Left cardiac atrium (tissue), 4 donors: Measurements from ENCODE around the gene SOCS2. TPM values are rescaled to one million over a fixed set of nuclear protein-coding genes. Genes with fewer than 3 reads are reported as not detected.
A peak's percentile ranks its signal among the peaks of the same experiment; 100 is the strongest.

Experiments used
- ATAC-seq, 2 donors: fragments of 200-7000 bp; cut with Tn5 transposase; one replicate each; pipeline ENCODE4 v1.9.1; 2020; ENCODE audit warnings: mild to moderate bottlenecking in 2 of 2, moderate library complexity in 2 of 2
- DNase-seq: peaks from one replicate; pipeline ENCODE4 v3.0.0-alpha.2; 2020
- intact Hi-C, 2 donors: fragments of 100-400 bp; cut with DNase I; formaldehyde crosslinking; loops; one replicate each; pipeline versions ENCODE4 v1.14.1 to v1.15.1; 2022 to 2023
- total RNA-seq, 2 donors: library from RNA; stranded (reverse); fragmentation: NEBNext Ultra II Directional; extraction: Animal tissue kit (Norgen Biotek cat#: 25700); gene quantifications; one replicate each; pipeline ENCODE4 v1.2.1, GENCODE V29; 2021
- donor health status: DM: no; HTN: yes; CAD: no.
- donor health status: DM: no; HTN: yes; CAD: no; lungs with severe emphysema.
- donor health status: DM: yes; HTN: yes; CAD: no.
- donor health status: Dilated cardiomyopathy.

The SOCS2 gene
- total RNA-seq, 2 donors from 2014 or later = 12.0 to 18.4 TPM

GRCh38 chr12:93563807-93564538 lies 8.5 kb upstream of the SOCS2 start:
- intact Hi-C loops = no loop called here
- ATAC-seq = no peak
- no peak for DNase-seq

- DNase-seq (no peak), ATAC-seq (no peak)
- intact Hi-C loops = loop anchor here (5.0 kb wide), 4 partner anchors 63 to 537 kb away; no protein-coding TSS in a partner anchor
These were observed 6.7 kb upstream of the SOCS2 start for GRCh38 chr12:93565760-93566159.

GRCh38 chr12:93567174-93567573 lies 5.3 kb upstream of the SOCS2 start:
- intact Hi-C loops = loop anchor here (5.0 kb wide), 4 partner anchors 65 to 535 kb away; no protein-coding TSS in a partner anchor
- DNase-seq = no peak
- no peak for ATAC-seq

GRCh38 chr12:93568091-93568490 lies 4.4 kb upstream of the SOCS2 start:
- ATAC-seq (no peak), DNase-seq (no peak)
- intact Hi-C loops = loop anchor here (2.0 to 5.0 kb wide), 5 partner anchors 66 to 534 kb away; no protein-coding TSS in a partner anchor

- intact Hi-C loops = loop anchor here (1.0 to 5.0 kb wide), 6 partner anchors 67 to 533 kb away; no protein-coding TSS in a partner anchor
- ATAC-seq (no peak), DNase-seq (no peak)
These were observed 3.2 kb upstream of the SOCS2 start for GRCh38 chr12:93569301-93569655.

- peak; percentile 89 for DNase-seq
- ATAC-seq = peak; percentile 73 to 83
- intact Hi-C loops = loop anchor here (1.0 to 10.0 kb wide), 9 partner anchors 68 to 532 kb away; partner anchors contain the start of gene CRADD (in 2 of the 2)
These were observed 2.6 kb upstream of the SOCS2 start for GRCh38 chr12:93569656-93570551.

GRCh38 chr12:93570552-93571364 lies 1.7 kb upstream of the SOCS2 start:
- ATAC-seq (peak; percentile 86 to 90), DNase-seq (peak; percentile 96)
- intact Hi-C loops = loop anchor here (2.0 to 10.0 kb wide), 3 partner anchors 106 to 174 kb away; partner anchors contain the start of gene CRADD (in 2 of the 2)

GRCh38 chr12:93571365-93571924 lies 1.0 kb upstream of the SOCS2 start:
- peak; percentile 27 to 39 for ATAC-seq
- DNase-seq = peak; percentile 74
- intact Hi-C loops = loop anchor here (2.0 to 10.0 kb wide), 3 partner anchors 105 to 173 kb away; partner anchors contain the start of gene CRADD (in 2 of the 2)

- peak; percentile 48 for DNase-seq
- intact Hi-C loops = loop anchor here (5.0 to 10.0 kb wide), 2 partner anchors 104 to 172 kb away; partner anchors contain the start of gene CRADD (in 1 of the 2)
These were observed 457 bp downstream of the SOCS2 start for GRCh38 chr12:93572712-93573551.

GRCh38 chr12:93573552-93574223 lies 1.2 kb downstream of the SOCS2 start:
- DNase-seq (no peak), ATAC-seq (no peak)
- intact Hi-C loops = loop anchor here (5.0 to 10.0 kb wide), 2 partner anchors 104 to 171 kb away; partner anchors contain the start of gene CRADD (in 1 of the 2)

More at GRCh38 chr12:93572712-93573551, 457 bp downstream of the SOCS2 start:
- ATAC-seq = no peak

GRCh38 chr12:93577222-93577621 lies 4.7 kb downstream of the SOCS2 start:
- intact Hi-C loops = loop anchor here in 1 of 2 donors (10.0 kb wide), 1 partner anchor 168 kb away; no protein-coding TSS in a partner anchor
- DNase-seq (no peak), ATAC-seq (no peak)

GRCh38 chr12:93578221-93578620 lies 5.7 kb downstream of the SOCS2 start:
- DNase-seq (no peak), ATAC-seq (no peak)
- intact Hi-C loops = loop anchor here in 1 of 2 donors (10.0 kb wide), 1 partner anchor 167 kb away; no protein-coding TSS in a partner anchor

GRCh38 chr12:93580682-93581081 lies 8.2 kb downstream of the SOCS2 start:
- DNase-seq (no peak), ATAC-seq (no peak)
- intact Hi-C loops = no loop called here

GRCh38 chr12:93581370-93581769 lies 8.9 kb downstream of the SOCS2 start:
- intact Hi-C loops = no loop called here
- no peak for ATAC-seq
- no peak for DNase-seq

GRCh38 chr12:93582351-93582750 lies 9.9 kb downstream of the SOCS2 start:
- peak in 1 of 2 donors; percentile 30 for ATAC-seq
- intact Hi-C loops = no loop called here
- no peak for DNase-seq

GRCh38 chr12:93583627-93584392 lies 11.3 kb downstream of the SOCS2 start:
- intact Hi-C loops = no loop called here
- no peak for DNase-seq
- ATAC-seq = no peak
